HG02588 (cell line): Measurements from ENCODE around the gene NCMAP.

ENCODE experiments used
- ATAC-seq: cut with Tn5 transposase; IDR thresholded peaks from one replicate; pipeline ENCODE4 v1.9.1; 2021; ENCODE audit warnings: mild to moderate bottlenecking, moderate library complexity; ENCODE audit not compliant: unreplicated experiment

Gene NCMAP

DNA sequence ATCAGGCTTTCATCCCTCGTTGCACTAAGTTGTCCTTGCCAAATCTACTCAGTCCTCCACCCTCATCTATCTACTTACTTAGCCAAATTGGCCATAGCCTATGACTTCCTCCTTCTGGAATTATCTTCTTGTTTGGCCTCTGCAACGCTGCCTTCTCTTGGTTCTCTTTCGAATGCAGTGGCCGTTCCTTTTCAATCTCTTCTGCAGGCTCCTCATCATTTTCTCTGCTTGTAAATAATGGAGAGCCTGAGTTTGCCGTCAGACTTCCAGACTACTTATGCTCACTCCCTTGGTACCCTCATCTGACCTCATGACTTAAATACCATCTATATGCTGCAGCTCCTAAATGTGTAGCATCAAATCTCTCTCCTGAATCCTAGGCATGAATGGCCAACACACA is 64.8 kb downstream of the NCMAP start:
- ATAC-seq = no peak

DNA sequence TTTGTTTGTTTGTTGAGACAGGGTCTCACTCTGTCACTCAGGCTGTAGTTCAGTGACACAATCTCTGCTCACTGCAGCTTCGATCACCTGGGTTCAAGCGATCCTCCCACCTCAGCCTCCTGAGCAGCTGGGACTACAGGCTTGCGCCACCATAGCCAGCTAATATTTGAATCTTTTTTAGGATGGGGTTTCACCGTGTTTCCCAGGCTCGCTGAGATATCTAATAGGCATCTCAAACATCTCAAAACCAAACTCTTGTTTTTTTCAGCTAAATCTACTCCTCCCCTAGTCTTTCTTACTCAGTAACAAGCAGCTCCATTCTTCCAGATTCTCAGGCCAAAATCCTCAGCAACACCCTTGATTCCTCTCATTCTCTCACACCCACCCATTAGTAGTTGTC is 65.2 kb downstream of the NCMAP start:
- ATAC-seq = no peak

DNA sequence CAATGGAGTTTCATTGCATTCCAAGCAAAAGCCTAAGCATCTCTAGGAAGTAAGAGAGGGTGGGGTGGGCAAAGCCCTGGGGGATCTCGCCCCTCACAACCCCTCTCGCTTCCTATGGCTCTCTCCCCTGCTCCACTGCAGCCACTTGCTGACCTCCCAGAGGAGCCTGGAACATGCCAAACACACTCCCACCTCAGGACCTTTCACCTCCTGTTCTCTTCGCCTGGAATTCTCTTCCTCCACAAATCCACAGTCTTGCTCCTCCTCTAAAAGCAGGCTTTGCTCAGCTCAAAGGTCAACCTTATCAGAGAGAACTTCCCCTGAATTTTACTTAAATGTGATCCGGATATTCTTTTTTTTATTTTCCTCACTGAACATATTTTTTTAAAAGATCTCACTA is 66.3 kb downstream of the NCMAP start:
- no peak for ATAC-seq

DNA sequence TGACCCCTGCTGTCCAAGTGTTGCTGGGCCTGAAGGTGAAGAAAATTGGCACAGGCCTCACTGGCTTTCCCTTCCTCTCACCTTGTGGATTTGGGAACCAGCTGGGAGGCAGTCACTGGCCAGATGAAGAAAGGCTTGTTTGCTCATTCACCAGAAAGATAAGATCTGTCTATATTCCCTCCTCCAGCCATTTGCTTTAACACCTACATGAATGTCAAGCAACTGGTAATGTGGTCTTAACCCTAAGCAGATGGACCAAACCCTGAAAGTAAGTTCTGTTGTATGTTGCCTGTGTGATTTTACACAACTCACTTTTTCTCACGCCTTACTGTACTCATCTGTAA is 76.9 kb downstream of the NCMAP start:
- no peak for ATAC-seq

DNA sequence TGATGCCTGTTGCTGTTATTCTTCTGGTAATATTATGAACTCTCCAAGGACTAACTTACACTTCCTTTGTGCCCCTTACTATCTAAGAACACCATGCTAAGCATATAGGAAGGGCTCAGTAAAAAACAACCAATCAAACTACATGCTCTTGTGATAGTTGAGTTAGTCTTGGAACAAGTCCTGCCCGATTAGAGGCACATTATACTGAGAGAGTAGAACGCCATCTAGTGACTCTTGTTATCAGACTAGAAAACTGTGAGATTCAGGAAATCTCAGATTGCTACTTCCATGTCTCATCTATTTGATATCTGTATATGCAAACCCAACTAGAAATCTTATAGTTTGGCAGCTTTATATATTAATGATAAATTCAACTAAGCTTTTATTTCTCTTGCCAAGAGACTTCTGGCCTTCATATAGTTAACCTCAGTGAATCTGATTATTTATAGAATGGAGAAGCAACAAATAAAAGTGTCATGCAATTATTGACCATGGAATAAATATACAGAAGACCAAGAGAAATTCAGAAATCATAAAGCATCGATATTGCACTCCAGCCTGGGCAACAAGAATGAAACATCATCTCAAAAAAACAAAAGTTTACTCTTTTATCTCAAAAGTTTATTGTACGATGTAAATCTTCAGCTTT is 79.4 kb downstream of the NCMAP start:
- no peak for ATAC-seq

DNA sequence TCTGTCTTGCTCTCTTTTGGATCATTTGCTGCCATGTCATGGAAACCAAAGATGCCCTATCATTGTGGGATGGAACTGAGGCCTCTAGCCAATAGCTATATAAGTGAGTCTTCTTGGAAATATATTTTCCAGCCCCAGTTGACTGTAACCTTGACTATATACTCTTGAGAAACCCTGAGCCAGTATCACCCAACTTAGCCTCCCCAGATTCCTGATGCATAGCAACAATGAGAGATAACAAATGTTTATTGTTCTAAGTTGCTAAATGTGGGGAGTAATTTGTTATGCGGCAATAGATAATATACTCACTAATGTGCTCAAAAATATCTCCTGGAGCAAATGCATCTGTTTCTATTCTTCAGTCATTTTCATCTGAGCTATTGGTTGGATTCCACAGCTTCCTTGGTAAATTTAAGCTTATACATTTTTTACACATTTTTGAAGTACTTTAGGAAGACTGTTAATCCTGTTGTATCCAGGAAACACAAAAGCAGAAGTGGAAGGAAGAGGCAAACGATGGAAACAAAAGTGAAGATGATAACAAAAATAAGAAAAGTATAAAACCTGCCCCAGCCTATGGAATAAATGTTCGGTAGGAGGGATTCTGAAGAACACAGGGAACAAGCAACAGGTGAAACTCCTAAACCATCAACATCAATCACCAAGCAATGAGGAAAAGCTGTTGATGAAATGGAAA is 80.9 kb downstream of the NCMAP start:
- no peak for ATAC-seq

DNA sequence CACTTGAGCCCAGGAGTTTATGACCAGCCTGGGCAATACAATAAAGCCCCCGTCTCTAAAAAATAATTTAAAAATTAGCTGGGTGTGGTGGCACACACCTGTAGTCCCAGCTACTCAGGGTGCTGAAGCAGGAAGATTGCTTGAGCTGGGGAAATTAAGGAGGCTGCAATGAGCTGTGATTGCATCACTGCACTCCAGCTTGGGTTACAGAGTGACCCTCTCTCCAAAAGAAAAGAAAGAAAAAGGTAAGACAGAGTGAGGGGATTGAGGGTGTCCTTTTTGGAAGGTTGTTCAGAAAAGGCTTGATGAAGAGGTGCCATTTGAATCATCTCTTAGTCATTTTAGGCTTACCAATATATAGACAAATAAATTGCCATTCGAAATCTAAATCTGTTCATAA is 83.2 kb downstream of the NCMAP start:
- ATAC-seq = no peak

DNA sequence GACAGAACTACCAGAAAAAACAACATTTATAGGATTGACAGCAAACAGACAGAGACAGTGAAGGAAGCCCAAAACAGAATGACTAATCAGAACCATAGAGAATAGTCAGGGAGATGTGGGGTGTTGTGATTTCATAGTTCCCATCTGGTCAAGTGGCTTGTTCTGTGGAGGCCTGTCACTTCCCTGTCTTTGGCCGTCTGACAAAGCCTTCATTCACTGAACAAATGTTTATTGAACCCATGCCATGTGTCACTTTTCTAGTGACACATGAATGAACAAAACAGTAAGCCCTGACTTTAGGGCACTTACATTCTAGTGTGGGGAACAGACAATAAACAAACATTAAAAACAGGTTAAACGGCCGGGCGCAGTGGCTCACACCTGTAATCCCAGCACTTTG is 84.0 kb downstream of the NCMAP start:
- ATAC-seq = no peak

DNA sequence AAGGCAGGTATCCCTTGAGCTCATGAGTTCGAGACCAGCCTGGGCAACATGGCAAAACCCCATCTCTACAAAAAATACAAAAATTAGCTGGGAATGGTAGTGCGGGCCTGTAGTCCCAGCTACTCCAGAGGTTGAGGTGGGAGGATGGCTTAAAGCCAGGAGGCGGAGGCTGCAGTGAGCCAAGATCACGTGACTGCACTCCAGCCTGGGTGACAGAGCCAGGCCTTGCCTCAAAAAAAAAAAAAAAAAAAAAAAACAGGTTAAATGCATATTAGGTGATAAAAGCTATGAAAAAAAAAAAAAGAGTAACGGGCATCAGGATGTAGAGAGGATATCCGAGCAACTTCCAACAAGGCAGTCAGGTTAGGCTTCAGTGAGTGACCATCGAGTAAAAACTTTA is 84.4 kb downstream of the NCMAP start:
- ATAC-seq = no peak

DNA sequence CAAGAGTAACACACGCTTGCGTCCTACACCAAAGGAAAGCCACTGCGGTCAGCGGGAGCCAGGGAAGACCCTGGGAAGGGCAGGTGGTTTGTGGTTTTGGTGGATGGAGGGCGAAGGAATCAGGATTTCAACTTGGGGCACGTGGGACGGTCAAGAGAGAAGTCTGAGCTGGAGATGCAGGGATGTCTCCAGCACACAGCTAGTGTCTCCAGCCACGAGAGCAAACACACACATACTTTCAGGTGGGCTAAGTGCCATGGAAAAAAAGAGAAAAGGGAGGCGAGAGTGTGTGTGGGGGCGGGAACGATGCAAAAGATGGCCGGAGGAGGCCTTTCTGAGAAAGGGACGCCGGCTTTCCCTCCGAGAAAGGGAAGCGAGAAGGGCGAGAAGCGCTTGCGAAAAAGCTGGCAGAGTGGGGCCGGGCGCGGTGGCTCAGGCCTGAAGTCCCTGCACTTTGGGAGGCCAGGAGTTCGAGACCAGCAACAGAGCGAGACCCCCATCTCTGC is 85.8 kb downstream of the NCMAP start:
- no peak for ATAC-seq

DNA sequence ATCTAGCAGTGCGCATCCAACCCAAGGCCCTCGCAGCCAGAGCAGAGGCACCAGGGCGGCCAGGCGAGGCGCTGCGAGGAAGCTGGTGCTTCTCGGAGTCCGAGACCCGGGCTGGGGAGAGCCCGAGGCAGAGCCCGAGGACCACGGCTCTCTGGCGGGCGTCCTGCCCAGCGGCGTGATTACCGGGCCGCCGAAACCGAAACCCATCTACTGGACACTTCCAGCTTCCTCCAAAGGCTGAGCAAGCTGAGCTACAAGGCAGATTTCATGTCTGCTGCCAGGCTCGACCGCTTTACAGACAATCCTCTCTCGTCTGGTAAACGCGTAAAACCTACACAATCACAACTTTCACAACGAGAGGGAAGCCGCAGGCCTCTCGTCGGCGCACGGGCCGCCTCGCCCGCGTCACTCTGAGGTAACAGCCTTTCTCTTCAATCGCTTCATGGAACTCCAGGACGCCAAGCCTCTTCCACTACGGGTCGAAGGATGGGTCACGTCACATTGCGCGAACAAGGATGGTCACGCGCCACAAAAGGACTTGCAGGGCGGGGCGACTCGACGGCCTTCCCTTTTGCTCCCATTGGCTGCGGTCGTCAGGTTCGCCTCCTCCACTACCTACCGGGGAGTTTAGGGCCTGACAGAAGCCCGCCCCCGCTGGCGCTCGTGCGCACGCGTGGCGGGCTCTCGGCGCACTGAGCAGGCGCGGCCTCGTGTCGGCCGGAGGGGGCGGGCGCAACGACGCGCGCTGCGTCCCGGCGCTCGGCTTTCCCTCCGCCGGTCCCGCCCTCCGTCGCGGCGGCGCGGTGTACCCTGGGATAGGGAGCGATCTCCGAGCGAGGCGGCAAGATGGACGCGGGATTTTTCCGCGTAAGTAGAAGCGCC is 86.8 kb downstream of the NCMAP start, which contains the start of gene SRRM1:
Gene SRRM1, plus strand, starts transcription at position 822 of the 882 bp plus-strand sequence. Its CDS starts 25 bp downstream, at position 847.
- ATAC-seq = peak; percentile 87

DNA sequence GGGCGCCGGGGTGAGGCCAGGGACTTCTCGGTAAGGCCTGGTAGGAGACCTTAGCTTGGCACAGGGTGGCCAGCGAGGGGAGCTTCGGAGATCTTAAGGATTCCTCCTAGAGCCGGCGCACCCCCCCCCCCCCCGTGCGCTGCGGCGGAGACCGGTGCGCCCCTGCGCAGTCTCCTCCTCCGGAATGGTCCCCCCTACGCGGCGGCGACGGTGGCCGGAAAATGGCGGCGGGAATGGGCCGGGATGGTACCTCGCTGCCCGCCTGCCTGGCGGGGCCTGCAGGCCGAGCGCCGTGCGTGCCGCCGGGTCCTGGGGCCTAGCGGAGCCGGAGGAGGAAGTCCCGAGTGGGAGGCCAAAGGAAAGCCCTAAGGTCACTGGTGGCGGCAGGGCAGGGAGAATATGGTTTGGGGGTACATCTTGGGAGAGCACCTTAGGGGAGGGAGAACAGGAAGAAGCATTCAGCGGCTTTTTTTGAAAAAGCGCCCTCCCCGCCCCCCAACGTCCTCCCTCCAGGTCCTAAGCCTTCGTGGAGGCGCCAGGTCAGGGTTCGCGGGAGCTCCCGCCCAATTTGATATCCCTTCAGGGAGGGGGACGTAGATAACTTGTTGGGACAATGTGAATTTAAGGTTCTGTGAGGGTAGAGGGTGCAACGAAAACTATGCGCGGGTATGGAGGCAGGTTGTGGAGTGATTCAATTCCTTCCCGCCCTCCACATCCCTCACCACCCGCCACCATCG is 87.6 kb downstream of the NCMAP start:
- peak; percentile 25 for ATAC-seq

DNA sequence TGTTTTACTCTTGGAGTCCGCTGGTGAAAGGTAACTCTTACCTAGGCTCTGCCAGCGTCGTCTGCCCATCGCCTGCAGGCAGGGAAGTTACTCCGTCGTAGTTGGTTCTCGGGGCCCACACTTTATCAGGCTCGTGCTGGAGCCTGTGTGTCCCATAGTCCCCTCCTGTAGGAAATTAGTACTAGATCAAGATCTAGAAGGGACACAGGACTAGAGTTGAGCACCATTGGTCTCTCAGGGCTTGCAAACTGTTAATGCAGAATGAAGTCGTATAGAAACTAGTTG is 88.2 kb downstream of the NCMAP start:
- no peak for ATAC-seq

DNA sequence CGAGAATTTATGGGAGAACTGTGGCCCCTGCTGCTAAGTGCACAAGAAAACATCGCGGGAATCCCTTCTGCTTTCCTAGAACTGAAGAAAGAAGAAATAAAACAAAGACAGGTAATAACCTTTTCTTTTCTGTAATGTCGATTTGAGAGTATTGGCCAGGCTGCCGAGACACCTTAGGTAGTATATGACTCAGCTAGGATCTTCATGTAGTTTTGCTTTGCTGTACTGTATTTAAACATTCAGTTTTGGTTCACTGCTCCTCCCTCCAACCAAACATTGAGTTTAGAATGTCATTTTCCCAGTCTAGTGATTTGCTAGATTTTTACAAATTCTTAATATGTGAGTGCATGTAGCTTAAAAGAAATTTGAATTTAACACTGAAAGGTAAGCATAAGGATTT is 93.0 kb downstream of the NCMAP start:
- ATAC-seq = no peak

DNA sequence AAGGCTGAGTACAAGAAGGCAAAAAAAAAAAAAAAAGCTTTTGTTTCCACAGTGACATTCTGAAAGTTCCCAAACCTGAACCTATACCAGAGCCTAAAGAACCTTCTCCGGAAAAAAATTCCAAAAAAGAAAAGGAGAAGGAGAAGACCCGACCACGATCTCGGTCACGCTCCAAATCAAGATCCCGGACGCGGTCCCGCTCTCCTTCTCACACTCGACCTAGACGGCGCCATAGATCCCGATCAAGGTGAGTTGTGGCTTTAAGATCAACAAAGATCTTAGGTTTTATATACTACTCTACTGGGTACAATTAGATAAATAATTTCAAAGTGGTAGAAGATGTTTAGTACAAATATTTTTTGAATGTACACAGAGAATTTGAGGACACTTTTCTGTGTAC is 96.5 kb downstream of the NCMAP start:
- no peak for ATAC-seq

DNA sequence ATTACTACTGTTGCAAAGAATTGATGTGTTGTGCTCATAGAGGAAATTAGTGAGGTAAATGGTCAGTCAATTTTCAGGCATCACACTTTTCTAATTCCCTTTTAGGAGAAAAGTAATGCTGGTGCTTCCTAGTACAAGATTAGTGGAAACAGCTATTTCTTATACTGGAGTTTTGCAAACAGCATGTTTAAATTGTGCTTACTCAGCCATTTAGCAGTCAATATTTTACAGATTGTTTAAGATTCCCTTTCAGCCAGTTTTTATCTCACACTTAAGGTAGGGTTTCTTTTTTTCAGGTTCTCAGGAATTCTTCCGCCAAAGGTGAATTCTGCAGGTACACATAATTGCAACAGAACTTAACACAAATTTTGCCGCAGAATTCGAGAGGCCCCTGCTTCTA is 98.1 kb downstream of the NCMAP start:
- no peak for ATAC-seq

DNA sequence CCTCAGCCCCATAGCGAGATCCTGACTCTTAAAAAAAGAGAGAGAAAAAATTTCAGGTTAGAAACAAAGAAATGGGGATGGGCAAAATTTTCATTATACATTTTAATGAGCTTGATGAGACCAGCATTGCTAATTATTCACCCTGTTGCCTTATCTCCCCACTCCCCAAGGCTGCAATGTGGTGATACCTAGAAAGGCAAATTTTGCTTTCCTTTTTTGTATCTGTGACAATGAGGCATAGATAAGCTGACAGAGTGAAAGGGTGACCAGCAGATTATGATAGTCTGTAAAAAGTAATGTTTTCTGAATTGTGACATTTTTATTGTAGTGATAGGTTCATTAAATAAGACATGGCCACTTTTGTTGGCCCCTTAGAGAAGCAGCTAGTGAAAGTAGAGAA is 100.2 kb downstream of the NCMAP start:
- ATAC-seq = no peak

DNA sequence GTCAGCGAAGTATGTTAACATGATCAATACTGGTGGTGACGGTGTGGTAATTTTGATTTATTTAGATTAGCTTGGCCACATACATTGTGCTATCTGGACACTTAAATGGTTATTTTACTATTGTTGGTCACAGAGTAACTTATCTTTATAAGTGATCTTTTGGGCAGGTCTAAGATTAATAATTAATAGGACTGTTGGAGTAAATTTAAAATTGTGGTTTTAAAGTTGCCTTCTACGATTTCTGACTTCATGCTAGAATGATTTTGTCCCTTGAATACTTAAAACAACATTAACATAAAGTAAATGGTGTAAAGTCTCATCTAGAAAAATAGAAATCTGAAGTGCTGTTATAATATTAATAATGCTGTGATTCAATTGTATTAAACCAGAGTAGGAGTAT is 101.9 kb downstream of the NCMAP start:
- ATAC-seq = no peak
